Keratinocyte (primary cell): ENCODE data around the gene GPR158. TPM values are rescaled to one million over a fixed set of nuclear protein-coding genes. Genes with fewer than 3 reads are reported as not detected.

Experiments used
- DNase-seq: peaks from one replicate; pipeline ENCODE4 v3.0.0-alpha.2; 2011; ENCODE audit warnings: low read depth, missing footprints, low spot score
- FAIRE-seq: peaks from 2 replicates; lab custom pipeline; 2011; peaks lifted over from hg19 to GRCh38; lab: Jason Lieb, UNC
- H2AFZ ChIP-seq: 2 replicates; pipeline ENCODE4 v1.6.0; 2012; ENCODE audit warnings: low read length, control low read depth, inconsistent platforms; ENCODE audit not compliant: control insufficient read depth
- H3K27ac ChIP-seq: 2 replicates; pipeline ENCODE4 v1.5.1; 2011; ENCODE audit warnings: low read length; ENCODE audit not compliant: control insufficient read depth, insufficient read depth
- H3K27me3 ChIP-seq: 3 replicates; pipeline ENCODE4 v1.6.0; 2011; ENCODE audit warnings: low read length; ENCODE audit not compliant: control insufficient read depth, insufficient read depth; ENCODE audit errors: extremely low read depth
- H3K36me3 ChIP-seq, 2 experiments: 2 replicates in 1 of 2; 3 replicates in 1 of 2; pipeline ENCODE4 v1.5.1; 2011; ENCODE audit warnings: low read length in 2 of 2, mild to moderate bottlenecking in 1 of 2; ENCODE audit not compliant: control insufficient read depth in 2 of 2, insufficient read depth in 2 of 2; ENCODE audit errors: extremely low read depth in 1 of 2
- H3K4me1 ChIP-seq: 3 replicates; pipeline ENCODE4 v1.5.1; 2011; ENCODE audit warnings: low read length; ENCODE audit not compliant: control insufficient read depth, insufficient read depth; ENCODE audit errors: extremely low read depth
- H3K4me2 ChIP-seq: 3 replicates; pipeline ENCODE4 v1.6.0; 2011; ENCODE audit warnings: low read depth, low read length; ENCODE audit not compliant: control insufficient read depth, insufficient read depth; ENCODE audit errors: extremely low read depth
- H3K4me3 ChIP-seq, 3 experiments: fragments of 200-600 bp in 1 of 3; sonication (generic) in 1 of 3; 2 replicates in 2 of 3; 3 replicates in 1 of 3; pipeline ENCODE4 v1.5.1; 2011 to 2016; ENCODE audit warnings: low read length in 3 of 3, mild to moderate bottlenecking in 3 of 3, control low read depth in 2 of 3, inconsistent platforms in 1 of 3, low read depth in 1 of 3, mixed read lengths in 1 of 3, mixed run types in 1 of 3, moderate library complexity in 1 of 3; ENCODE audit not compliant: control insufficient read depth in 2 of 3, insufficient read depth in 2 of 3; ENCODE audit errors: extremely low read depth in 1 of 3
- H3K79me2 ChIP-seq: 2 replicates; pipeline ENCODE4 v1.6.0; 2012; ENCODE audit warnings: low read length; ENCODE audit not compliant: control insufficient read depth, insufficient read depth
- H3K9ac ChIP-seq: 3 replicates; pipeline ENCODE4 v1.6.0; 2011; ENCODE audit warnings: low read length; ENCODE audit not compliant: control insufficient read depth, insufficient read depth; ENCODE audit errors: extremely low read depth
- H3K9me1 ChIP-seq: 3 replicates; pipeline ENCODE4 v1.6.0; 2011; ENCODE audit warnings: low read length; ENCODE audit not compliant: control insufficient read depth, insufficient read depth; ENCODE audit errors: extremely low read depth
- H3K9me3 ChIP-seq: 2 replicates; pipeline ENCODE4 v1.5.1; 2012; ENCODE audit warnings: low read depth, low read length; ENCODE audit not compliant: control insufficient read depth
- H4K20me1 ChIP-seq: 3 replicates; pipeline ENCODE4 v1.6.0; 2011; ENCODE audit warnings: low read length; ENCODE audit not compliant: control insufficient read depth, insufficient read depth; ENCODE audit errors: extremely low read depth
- CTCF ChIP-seq, 3 experiments: IDR thresholded peaks in 1 of 3; conservative IDR thresholded peaks in 1 of 3; optimal IDR thresholded peaks in 1 of 3; 2 replicates in 2 of 3; 3 replicates in 1 of 3; pipeline versions ENCODE3 to v1.5.1; 2011; ENCODE audit warnings: low read length in 3 of 3, mild to moderate bottlenecking in 3 of 3, moderate library complexity in 2 of 3, control low read depth in 1 of 3, inconsistent platforms in 1 of 3; ENCODE audit not compliant: insufficient read depth in 2 of 3; ENCODE audit errors: extremely low read depth in 1 of 3
- EZH2 ChIP-seq: IDR thresholded peaks from one replicate; pipeline ENCODE4 v1.6.1; 2012; ENCODE audit warnings: inconsistent platforms, mild to moderate bottlenecking, low read length, moderate library complexity
- dilution Hi-C: fragments of 300-500 bp; cut with MboI; formaldehyde crosslinking; loops from one replicate; pipeline ENCODE4 v1.7.0; 2020; ENCODE audit warnings: low sequenced_read_pairs; ENCODE audit not compliant: extremely low pct_ligation_motif_present
- polyA plus RNA-seq, 5 experiments: library from polyadenylated mRNA; depleted of rRNA in 3 of 5; stranded (reverse) in 3 of 5; stranded (forward) in 1 of 5; unstranded in 1 of 5; fragments of >200 nt; gene quantifications; 1 replicate in 1 of 5; 2 replicates in 3 of 5; 3 replicates in 1 of 5; pipeline versions ENCODE4 v1.2.1 to v1.2.3, GENCODE V29; 2011 to 2012; ENCODE audit warnings: missing spikeins in 2 of 5, low read depth in 1 of 5, low replicate concordance in 1 of 5

GPR158 gene
- polyA plus RNA-seq, 1 donor (not counting 4 experiments of a cell fraction or from before 2014, with no cell fraction given) = not detected

DNA sequence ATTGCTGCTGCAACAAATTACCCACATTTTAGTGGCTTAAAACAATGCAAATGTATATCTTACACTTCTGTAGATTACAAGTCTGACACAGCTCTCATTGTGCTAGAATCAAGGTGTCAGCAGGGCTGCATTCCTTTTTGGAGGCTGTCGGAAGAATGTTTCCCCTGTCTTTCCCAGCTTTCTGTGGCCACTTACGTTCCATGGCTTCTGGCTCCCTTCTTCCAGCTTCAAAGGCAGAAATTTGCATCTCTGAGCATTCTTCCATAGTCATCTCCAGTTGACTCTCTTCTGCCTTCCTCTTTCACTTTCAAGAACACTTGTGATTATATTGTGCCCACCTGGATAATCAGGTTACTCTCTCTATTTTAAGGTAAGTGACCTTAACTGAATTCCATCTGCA, 125.3 kb downstream of the GPR158 start:
- H3K79me2 ChIP-seq = no peaks in the 10 kb centered on the region
- no peaks in the 10 kb centered on the region for H3K36me3 ChIP-seq
- FAIRE-seq (no peak), DNase-seq (no peak)
- H3K9me1 ChIP-seq = no peaks in the 10 kb centered on the region
- H3K9me3 ChIP-seq = no peaks in the 10 kb centered on the region
- H3K4me1 ChIP-seq = no peaks in the 10 kb centered on the region
- dilution Hi-C loops = no loop called here
- H3K27ac ChIP-seq = no peak overlapping the region
- H2AFZ ChIP-seq = no peak overlapping the region
- H4K20me1 ChIP-seq = no peaks in the 10 kb centered on the region
- H3K9ac ChIP-seq = no peak overlapping the region
- no peaks in the 10 kb centered on the region for H3K27me3 ChIP-seq
- no peak for TF ChIP-seq EZH2
- TF ChIP-seq CTCF (optimal IDR thresholded peaks at IDR 0.05 in 1 of 3, IDR thresholded peaks at IDR 0.05 in 1 of 3, conservative IDR thresholded peaks at IDR 0.05 in 1 of 3; ENCODE audit: extremely low read depth in 1 of 3, insufficient read depth in 2 of 3, low read length in 3 of 3) = no peak
- no peak overlapping the region for H3K4me3 ChIP-seq
- no peak overlapping the region for H3K4me2 ChIP-seq

GRCh38 chr10:25304606-25305005, 129.8 kb downstream of the GPR158 start:
- no peak overlapping the region for H3K4me3 ChIP-seq
- H2AFZ ChIP-seq = no peak overlapping the region
- TF ChIP-seq EZH2 (no peak), CTCF (optimal IDR thresholded peaks at IDR 0.05 in 1 of 3, IDR thresholded peaks at IDR 0.05 in 1 of 3, conservative IDR thresholded peaks at IDR 0.05 in 1 of 3; ENCODE audit: extremely low read depth in 1 of 3, insufficient read depth in 2 of 3, low read length in 3 of 3) (no peak)
- H3K9ac ChIP-seq = no peak overlapping the region
- no peaks in the 10 kb centered on the region for H3K9me1 ChIP-seq
- no peak for DNase-seq
- no peak overlapping the region for H3K27ac ChIP-seq
- no peaks in the 10 kb centered on the region for H3K9me3 ChIP-seq
- dilution Hi-C loops = no loop called here
- no peaks in the 10 kb centered on the region for H3K4me1 ChIP-seq
- H4K20me1 ChIP-seq = no peaks in the 10 kb centered on the region
- no peaks in the 10 kb centered on the region for H3K79me2 ChIP-seq
- H3K36me3 ChIP-seq = no peaks in the 10 kb centered on the region
- H3K27me3 ChIP-seq = no peaks in the 10 kb centered on the region
- H3K4me2 ChIP-seq = no peak overlapping the region
- no peak for FAIRE-seq
